K562 (cell line): ENCODE data around the gene RFX3. TPM values are rescaled to one million over a fixed set of nuclear protein-coding genes. Genes with fewer than 3 reads are reported as not detected.

Experiments
- CBX3 ChIP-seq, 2 experiments: IDR thresholded peaks; 1 replicate in 1 of 2; 2 replicates in 1 of 2; pipeline ENCODE4 v1.6.1; 2012; ENCODE audit warnings: inconsistent platforms in 2 of 2, low read length in 2 of 2, borderline replicate concordance in 1 of 2, control low read depth in 1 of 2
- CREB3L1 ChIP-seq: fragments of 450-650 bp; IDR thresholded peaks from 2 replicates; pipeline ENCODE4 v1.6.1; 2014; ENCODE audit warnings: low read depth, mild to moderate bottlenecking, moderate library complexity, borderline replicate concordance
- EGR1 ChIP-seq: fragments of 450-650 bp; conservative IDR thresholded peaks from 2 replicates; pipeline ENCODE4 v1.6.1; 2017; ENCODE audit warnings: mild to moderate bottlenecking
- ELF2 ChIP-seq: fragments of 250-450 bp; sonication (Bioruptor Pico); IDR thresholded peaks from 2 replicates; pipeline ENCODE4 v1.5.0; 2021; ENCODE audit warnings: mild to moderate bottlenecking
- GTF2E2 ChIP-seq: fragments of 200-800 bp; sonication (Bioruptor generic); IDR thresholded peaks from 2 replicates; pipeline ENCODE4 v1.6.1; 2016; ENCODE audit warnings: missing genetic modification characterization, missing compliant biosample characterization
- MBD2 ChIP-seq: sonication (generic); IDR thresholded peaks from 2 replicates; pipeline ENCODE4 v1.6.1; 2016; ENCODE audit warnings: low read depth, borderline replicate concordance
- MCM5 ChIP-seq: fragments of 450-650 bp; IDR thresholded peaks from 2 replicates; pipeline ENCODE4 v1.6.1; 2016; ENCODE audit warnings: low read depth
- NFE2 ChIP-seq: IDR thresholded peaks from 2 replicates; pipeline ENCODE4 v1.6.1; 2014; ENCODE audit warnings: antibody characterized with exemption, low read depth
- POLR2A ChIP-seq: fragments of 450-650 bp; conservative IDR thresholded peaks from 2 replicates; pipeline ENCODE4 v1.6.1; 2016
- SIN3A ChIP-seq, 2 experiments: fragments of 150-350 bp in 1 of 2; IDR thresholded peaks; 2 replicates each; pipeline ENCODE4 v1.6.1; 2011 to 2016; ENCODE audit warnings: borderline replicate concordance in 2 of 2, low read depth in 2 of 2, low read length in 2 of 2, mild to moderate bottlenecking in 2 of 2, moderate library complexity in 2 of 2; ENCODE audit not compliant: control insufficient read depth in 1 of 2
- SRF ChIP-seq, 2 experiments: fragments of 250-450, 450-650 bp in 1 of 2; sonication (Bioruptor Pico) in 1 of 2; sonication (generic) in 1 of 2; formaldehyde crosslinking; IDR thresholded peaks; 2 replicates each; pipeline versions ENCODE4 v1.5.0 to v1.5.1; 2020 to 2022; ENCODE audit warnings: mild to moderate bottlenecking in 1 of 2, missing genetic modification reagents in 1 of 2
- TAF9B ChIP-seq: fragments of 450-650 bp; IDR thresholded peaks from 2 replicates; pipeline ENCODE4 v1.6.1; 2018; ENCODE audit warnings: mild to moderate bottlenecking; ENCODE audit not compliant: partially characterized antibody
- ZBTB40 ChIP-seq, 2 experiments: fragments of 450-650 bp in 1 of 2; sonication (generic) in 1 of 2; formaldehyde crosslinking in 1 of 2; IDR thresholded peaks; 2 replicates each; pipeline versions ENCODE4 v1.7.1 to v1.9.0; 2016 to 2022; ENCODE audit warnings: inconsistent platforms in 1 of 2, mild to moderate bottlenecking in 1 of 2, missing genetic modification reagents in 1 of 2
- ZC3H11A ChIP-seq: IDR thresholded peaks from 2 replicates; pipeline ENCODE4 v1.6.1; 2012; ENCODE audit warnings: low read depth, low read length, improper control_type of control experiment
- ZNF175 ChIP-seq: fragments of 200-800 bp; sonication (Bioruptor generic); IDR thresholded peaks from 2 replicates; pipeline ENCODE4 v1.6.1; 2016; ENCODE audit warnings: low read depth, mild to moderate bottlenecking, missing genetic modification characterization, missing compliant biosample characterization
- ZNF511 ChIP-seq: sonication (generic); formaldehyde crosslinking; IDR thresholded peaks from 2 replicates; pipeline ENCODE4 v1.8.0; 2022; ENCODE audit warnings: mild to moderate bottlenecking, missing genetic modification reagents
- polyA plus RNA-seq, 8 experiments: library from polyadenylated mRNA; depleted of rRNA in 4 of 8; stranded (reverse) in 5 of 8; unstranded in 3 of 8; fragments of >200 nt; fragmentation: Nextera tagmentation in 2 of 8; fragmentation: Illumina TruSeq in 1 of 8; extraction: Ambion mirVana in 2 of 8; extraction: Trizol in 1 of 8; gene quantifications; 2 replicates each; pipeline versions ENCODE4 v1.2.1 to v1.2.3, GENCODE V29; 2011 to 2014; ENCODE audit warnings: inconsistent platforms in 1 of 8, missing spikeins in 1 of 8
- total RNA-seq, 7 experiments: library from RNA; depleted of rRNA in 6 of 7; stranded (reverse); fragments of >200 nt in 6 of 7; fragmentation: Illumina TruSeq in 2 of 7; extraction: Trizol in 2 of 7; gene quantifications; 2 replicates each; pipeline versions ENCODE4 v1.2.1 to v1.2.3, GENCODE V29; 2011 to 2021; ENCODE audit warnings: low replicate concordance in 1 of 7

The RFX3 gene
- total and polyA plus RNA-seq, 9 of the 15 experiments (the other 6 are each of a cell fraction or from before 2014, with no cell fraction given), result 0.86 to 4.9 (median 2.0) TPM

GRCh38 chr9:3526165-3526996 is 580 bp upstream of the RFX3 start (continued):
- TF ChIP-seq ZBTB40 (IDR thresholded peaks at IDR 0.05) (peak; percentile 78), ZBTB40 (CRISPR knock-in tag; IDR thresholded peaks at IDR 0.05) (no peak), MBD2 (0 out of 2 replicates have a peak, but pooled peaks have one; percentile 33), SRF (CRISPR knock-in tag; IDR thresholded peaks at IDR 0.05) (no peak), ZC3H11A (no peak), TAF9B (peak; percentile 90), GTF2E2 (tag) (peak; percentile 98), CREB3L1 (peak; percentile 28; the same call in 1 of the 2 replicates), SIN3A (IDR thresholded peaks at IDR 0.05; ENCODE audit: borderline replicate concordance in 2 of 2, control insufficient read depth in 1 of 2, low read depth in 2 of 2, low read length in 2 of 2) (peak in 1 of 2 experiments; percentile 33; a peak in 1 of 4 replicates), ZNF175 (CRISPR knock-in tag) (peak; percentile 40; the same call in 1 of the 2 replicates), CBX3 (IDR thresholded peaks at IDR 0.05; ENCODE audit: borderline replicate concordance in 1 of 2, low read length in 2 of 2) (0 out of 3 replicates have a peak, but pooled peaks of 1 of the 2 experiments have one; percentile 22), ZNF511 (no peak; the same call in 1 of the 2 replicates), ELF2 (CRISPR knock-in tag) (no peak), EGR1 (peak; percentile 98), POLR2A (peak; percentile 92), MCM5 (no peak), NFE2 (peak; percentile 4; the same call in 1 of the 2 replicates)
